ENCODE measurements around the gene PCDHGA5. TPM values are rescaled to one million over a fixed set of nuclear protein-coding genes. Genes with fewer than 3 reads are reported as not detected.
"Not testable (repeated sequence)": the region's sequence is repeated elsewhere in the genome, so short reads cannot be mapped to it uniquely, and the experiment has no call there.

The PCDHGA5 gene
- total RNA-seq (2014; rRNA removed; shearing (Covaris generic)), result 0.76 and 1.8 TPM in 2 replicates

- no peak for DNase-seq (ENCODE audit: low read depth in 1 of 2, low spot score in 2 of 2)
- Histone ChIP-seq H3K36me3 (no peaks in the 10 kb centered on the region), H3K4me3 (no peak within 1 kb of the TSS), H3K4me1 (replicated peaks) (no peaks in the 10 kb centered on the region), H3K27ac (no peak within 1 kb of the TSS), H3K27me3 (replicated peaks) (no peaks in the 10 kb centered on the region), H3K9me3 (replicated peaks) (peaks cover 32% of the 10 kb centered on the region)
These were observed at the start of gene PCDHGA5 for GRCh38 chr5:141363952-141364660. PCDHGA5 (plus strand) TSS chr5:141364162; CDS start chr5:141364331, 169 bp downstream.

- H3K27me3 ChIP-seq (replicated peaks); H3K4me3 ChIP-seq; H3K4me1 ChIP-seq (replicated peaks); DNase-seq (ENCODE audit: low read depth in 1 of 2, low spot score in 2 of 2); H3K27ac ChIP-seq: not testable (repeated sequence)
- peaks cover 36% of the 10 kb centered on the region for H3K9me3 ChIP-seq (replicated peaks)
- H3K36me3 ChIP-seq, result peaks cover 80% of the 10 kb centered on the region
These were observed 47.0 kb upstream of the PCDHGA5 start for GRCh38 chr5:141316963-141317362.

GRCh38 chr5:141319202-141319601 lies 44.8 kb upstream of the PCDHGA5 start:
- Histone ChIP-seq H3K36me3 (peaks cover 64% of the 10 kb centered on the region), H3K27me3 (replicated peaks) (no peaks in the 10 kb centered on the region), H3K27ac (no peak overlapping the region), H3K4me3 (peak overlapping the region; percentile 70), H3K4me1 (replicated peaks) (no peaks in the 10 kb centered on the region), H3K9me3 (replicated peaks) (peaks cover 29% of the 10 kb centered on the region)
- DNase-seq (ENCODE audit: low read depth in 1 of 2, low spot score in 2 of 2), result peak in 1 of 2 experiments; percentile 13

- peak overlapping the region; percentile 70 for H3K4me3 ChIP-seq
- no peak for DNase-seq (ENCODE audit: low read depth in 1 of 2, low spot score in 2 of 2)
- no peaks in the 10 kb centered on the region for H3K27me3 ChIP-seq (replicated peaks)
- no peaks in the 10 kb centered on the region for H3K4me1 ChIP-seq (replicated peaks)
- peaks cover 29% of the 10 kb centered on the region for H3K9me3 ChIP-seq (replicated peaks)
- H3K27ac ChIP-seq, result peak overlapping the region; percentile 94
- peaks cover 60% of the 10 kb centered on the region for H3K36me3 ChIP-seq
These were observed 44.3 kb upstream of the PCDHGA5 start for GRCh38 chr5:141319699-141320098.

GRCh38 chr5:141320225-141321169 lies 43.5 kb upstream of the PCDHGA5 start, which contains the start of gene TAF7:
TAF7 (minus strand) TSS chr5:141320784; CDS start chr5:141320044, 740 bp downstream.
- peaks cover 52% of the 10 kb centered on the region for H3K36me3 ChIP-seq
- peaks cover 29% of the 10 kb centered on the region for H3K9me3 ChIP-seq (replicated peaks)
- H3K27me3 ChIP-seq (replicated peaks), result no peaks in the 10 kb centered on the region
- H3K4me3 ChIP-seq, result peak within 1 kb of the TSS; percentile 70
- peak within 1 kb of the TSS; percentile 94 for H3K27ac ChIP-seq
- peak; percentile 96 to 97 for DNase-seq (ENCODE audit: low read depth in 1 of 2, low spot score in 2 of 2)
- no peaks in the 10 kb centered on the region for H3K4me1 ChIP-seq (replicated peaks)

GRCh38 chr5:141322261-141322660 lies 41.7 kb upstream of the PCDHGA5 start:
- Histone ChIP-seq H3K27me3 (replicated peaks) (no peaks in the 10 kb centered on the region), H3K4me3 (no peak overlapping the region), H3K9me3 (replicated peaks) (peaks cover 23% of the 10 kb centered on the region), H3K36me3 (peaks cover 34% of the 10 kb centered on the region), H3K4me1 (replicated peaks) (0 out of 2 replicates have a peak, but pooled peaks cover 3% of the 10 kb centered on the region), H3K27ac (no peak overlapping the region)
- DNase-seq (ENCODE audit: low read depth in 1 of 2, low spot score in 2 of 2), result no peak

GRCh38 chr5:141326088-141326854 lies 37.7 kb upstream of the PCDHGA5 start:
- H3K4me3 ChIP-seq, result peak overlapping the region; percentile 29
- DNase-seq (ENCODE audit: low read depth in 1 of 2, low spot score in 2 of 2), result peak; percentile 52 to 75
- no peaks in the 10 kb centered on the region for H3K27me3 ChIP-seq (replicated peaks)
- peaks cover 2% of the 10 kb centered on the region; the same call in 1 of the 2 replicates for H3K9me3 ChIP-seq (replicated peaks)
- no peaks in the 10 kb centered on the region for H3K36me3 ChIP-seq
- 0 out of 2 replicates have a peak, but pooled peaks cover 3% of the 10 kb centered on the region for H3K4me1 ChIP-seq (replicated peaks)
- 0 out of 2 replicates have a peak overlapping the region, but pooled peaks have one; percentile 5 for H3K27ac ChIP-seq

- DNase-seq (ENCODE audit: low read depth in 1 of 2, low spot score in 2 of 2), result no peak
- H3K4me1 ChIP-seq (replicated peaks), result 0 out of 2 replicates have a peak, but pooled peaks cover 3% of the 10 kb centered on the region
- H3K36me3 ChIP-seq, result no peaks in the 10 kb centered on the region
- no peak overlapping the region for H3K27ac ChIP-seq
- peaks cover 10% of the 10 kb centered on the region for H3K9me3 ChIP-seq (replicated peaks)
- H3K4me3 ChIP-seq, result no peak overlapping the region
- no peaks in the 10 kb centered on the region for H3K27me3 ChIP-seq (replicated peaks)
These were observed 35.7 kb upstream of the PCDHGA5 start for GRCh38 chr5:141328231-141328630.

- no peak within 1 kb of the TSS for H3K27ac ChIP-seq
- H3K27me3 ChIP-seq (replicated peaks), result no peaks in the 10 kb centered on the region
- H3K4me1 ChIP-seq (replicated peaks), result 0 out of 2 replicates have a peak, but pooled peaks cover 3% of the 10 kb centered on the region
- DNase-seq (ENCODE audit: low read depth in 1 of 2, low spot score in 2 of 2), result no peak
- H3K36me3 ChIP-seq, result no peaks in the 10 kb centered on the region
- H3K9me3 ChIP-seq (replicated peaks), result peaks cover 10% of the 10 kb centered on the region
- H3K4me3 ChIP-seq, result peak within 1 kb of the TSS; percentile 20
These were observed 33.5 kb upstream of the PCDHGA5 start, which contains the start of gene PCDHGA1 for GRCh38 chr5:141330299-141331080. PCDHGA1 (plus strand) TSS chr5:141330514.

- DNase-seq (ENCODE audit: low read depth in 1 of 2, low spot score in 2 of 2); H3K4me3 ChIP-seq; H3K27ac ChIP-seq; H3K4me1 ChIP-seq (replicated peaks); H3K27me3 ChIP-seq (replicated peaks); H3K36me3 ChIP-seq: not testable (repeated sequence)
- H3K9me3 ChIP-seq (replicated peaks), result peaks cover 10% of the 10 kb centered on the region
These were observed 31.4 kb upstream of the PCDHGA5 start for GRCh38 chr5:141332571-141332970.

GRCh38 chr5:141338538-141339306 lies 25.2 kb upstream of the PCDHGA5 start, which contains the start of gene PCDHGA2:
PCDHGA2 (plus strand) TSS chr5:141338760.
- Histone ChIP-seq H3K27me3 (replicated peaks) (no peaks in the 10 kb centered on the region), H3K9me3 (replicated peaks) (peaks cover 15% of the 10 kb centered on the region), H3K27ac (no peak within 1 kb of the TSS), H3K36me3 (no peaks in the 10 kb centered on the region), H3K4me1 (replicated peaks) (no peaks in the 10 kb centered on the region), H3K4me3 (no peak within 1 kb of the TSS; the same call in 1 of the 2 replicates)
- DNase-seq (ENCODE audit: low read depth in 1 of 2, low spot score in 2 of 2), result no peak

Data from SJSA1 (cell line).